ENCODE measurements around the gene CAPN8.

DNA sequence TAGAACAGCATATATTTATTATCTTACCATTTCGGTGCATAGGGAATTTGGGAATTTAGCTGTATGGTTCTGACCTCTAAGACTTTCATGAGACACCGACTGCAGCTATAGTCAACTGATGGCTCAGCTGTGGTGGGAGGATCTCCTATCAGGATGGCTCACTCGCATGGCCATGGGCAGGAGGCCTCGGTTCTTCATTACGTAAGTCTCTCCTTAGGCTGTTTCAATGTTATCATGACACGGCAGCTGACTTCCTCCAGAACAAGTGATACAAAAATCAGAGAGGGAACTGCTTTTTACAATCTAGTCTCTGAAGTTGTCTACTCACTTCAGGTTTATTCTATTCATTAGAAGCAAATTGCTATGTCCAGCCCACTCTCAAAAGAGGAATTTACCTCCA, 13.3 kb upstream of the CAPN8 start:
- no peak for TF ChIP-seq YY1 (IDR thresholded peaks at IDR 0.05; ENCODE audit: insufficient read depth, insufficient read length)
- no peak for TF ChIP-seq ZNF274 (IDR thresholded peaks at IDR 0.05; ENCODE audit: low read depth, low read length)
- no peak for TF ChIP-seq SUZ12 (IDR thresholded peaks at IDR 0.05; ENCODE audit: extremely low read depth, insufficient read depth, insufficient read length)

Measured in NT2/D1 (cell line).